GM19372 (cell line): ENCODE data around the gene DOK7.
A peak's percentile ranks its signal among the peaks of the same experiment; 100 is the strongest.

Experiments
- ATAC-seq: cut with Tn5 transposase; IDR thresholded peaks from one replicate; pipeline ENCODE4 v1.9.1; 2021; ENCODE audit warnings: mild to moderate bottlenecking, low read depth, moderate library complexity; ENCODE audit not compliant: unreplicated experiment

The DOK7 gene

GRCh38 chr4:3461515-3462291 is 1.4 kb upstream of the DOK7 start:
- peak; percentile 54 for ATAC-seq

DNA sequence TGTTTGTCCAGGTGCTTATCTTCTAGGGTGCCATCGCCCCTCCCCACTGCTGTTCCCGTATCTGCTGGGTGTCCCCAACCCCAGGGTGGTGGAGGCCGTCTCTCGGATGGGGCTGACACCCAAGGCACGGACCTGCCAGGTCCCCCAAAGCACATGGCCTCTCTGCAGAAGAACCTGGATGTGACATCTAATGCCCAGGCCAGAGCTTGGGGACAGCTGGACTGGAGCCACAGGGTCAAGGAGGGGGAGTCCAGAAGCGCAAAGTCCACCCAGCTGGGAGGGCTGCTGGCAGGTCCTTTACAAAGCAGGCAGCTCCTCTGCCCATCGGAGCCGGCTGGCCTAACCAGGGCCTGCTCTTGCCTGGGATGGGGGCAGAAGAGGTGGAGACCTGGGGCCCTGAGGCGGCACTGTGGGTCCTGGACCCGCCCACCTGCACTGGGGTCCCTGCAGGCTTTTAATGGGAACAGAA is 751 bp upstream of the DOK7 start:
- no peak for ATAC-seq

DNA sequence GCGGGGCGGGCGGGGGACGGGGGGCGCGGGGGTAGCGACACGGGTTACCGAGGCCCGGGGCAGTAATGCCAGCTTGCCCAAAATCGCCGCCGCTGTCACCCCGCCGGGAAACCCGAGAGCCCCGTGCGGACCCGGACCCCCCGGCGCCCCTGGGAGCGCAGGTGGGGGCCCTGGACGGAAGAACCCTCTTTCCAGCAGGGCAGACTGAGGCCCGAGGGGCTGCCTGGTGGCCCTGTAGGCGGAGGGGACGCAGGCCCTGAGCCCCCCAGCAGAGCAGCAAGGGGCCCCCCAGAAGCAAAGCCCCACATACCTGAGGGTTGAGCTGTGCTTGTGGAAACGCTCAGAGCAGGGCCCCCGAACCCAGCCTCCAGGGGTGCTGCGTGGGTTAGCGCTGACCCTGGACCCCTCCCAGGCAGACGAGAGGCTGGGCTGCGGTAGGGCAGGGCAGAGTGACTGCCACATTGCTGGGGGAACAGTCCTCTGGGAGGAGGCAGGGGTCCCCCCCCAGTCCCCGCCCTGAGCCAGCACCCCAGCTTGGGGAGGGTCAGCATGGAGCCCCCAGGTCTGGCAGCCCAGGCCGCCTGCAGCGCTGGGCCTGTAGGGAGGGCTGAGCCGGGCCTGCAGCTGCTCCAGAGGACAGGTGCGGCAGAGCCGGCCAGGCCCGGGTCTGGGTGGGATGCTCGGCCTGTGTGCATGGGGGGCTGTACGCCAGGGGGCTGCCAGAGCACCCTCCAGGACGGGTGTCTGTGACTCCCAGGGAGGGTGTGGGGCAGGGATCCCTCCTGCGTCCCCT is 646 bp downstream of the DOK7 start:
- ATAC-seq = no peak

GRCh38 chr4:3464349-3464905 is 1.3 kb downstream of the DOK7 start:
- ATAC-seq = no peak

- no peak for ATAC-seq
Observed at GRCh38 chr4:3464911-3465697, 2.0 kb downstream of the DOK7 start.

GRCh38 chr4:3465698-3466671 is 2.9 kb downstream of the DOK7 start:
- no peak for ATAC-seq

DNA sequence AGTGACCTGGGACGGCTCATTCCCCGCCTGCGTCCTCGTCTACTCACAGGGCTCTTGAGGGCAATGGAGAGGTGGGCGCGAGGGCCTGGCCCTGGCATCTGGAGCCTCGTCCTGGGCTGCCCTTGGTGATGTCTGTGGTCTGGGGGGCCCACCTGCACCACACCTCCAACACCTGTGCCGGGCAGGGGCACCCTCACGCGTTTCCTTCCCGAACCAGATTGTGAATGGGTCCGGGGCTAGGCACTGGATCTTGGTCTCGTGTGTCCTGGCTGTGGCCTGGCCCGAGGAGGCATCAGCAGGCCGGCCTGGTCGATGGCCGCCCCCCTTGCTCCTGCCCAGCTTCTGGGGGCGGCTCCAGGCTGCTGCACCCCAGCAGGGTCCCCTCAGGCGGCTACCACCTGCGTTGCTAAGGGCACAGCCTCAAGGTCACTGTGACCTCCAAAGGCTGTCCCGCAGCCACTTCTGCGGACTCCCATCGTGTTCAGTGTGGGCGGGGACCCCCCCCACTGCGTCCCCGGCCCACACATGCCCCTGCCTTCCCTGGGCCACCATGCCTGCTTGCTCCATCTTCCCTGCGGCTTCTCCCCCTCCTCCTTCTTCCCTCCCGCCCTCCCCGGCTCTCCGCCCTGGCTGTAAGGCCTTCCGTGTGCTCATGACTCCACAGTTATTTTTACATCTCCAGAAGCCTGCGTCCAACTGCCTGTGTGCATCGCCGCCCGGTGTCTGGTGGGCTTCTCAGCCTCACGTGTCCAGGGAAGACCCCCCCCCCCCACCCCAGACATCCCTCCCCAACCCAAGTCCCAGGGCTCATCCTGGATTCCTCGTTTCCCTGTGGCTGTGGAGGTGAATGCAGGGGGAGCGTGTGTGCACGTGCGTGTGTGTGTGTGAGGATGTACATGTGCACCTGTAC is 3.8 kb downstream of the DOK7 start:
- no peak for ATAC-seq

- no peak for ATAC-seq
Observed at GRCh38 chr4:3467601-3468031, 4.5 kb downstream of the DOK7 start.

- no peak for ATAC-seq
Observed at GRCh38 chr4:3468154-3468553, 5.0 kb downstream of the DOK7 start.

DNA sequence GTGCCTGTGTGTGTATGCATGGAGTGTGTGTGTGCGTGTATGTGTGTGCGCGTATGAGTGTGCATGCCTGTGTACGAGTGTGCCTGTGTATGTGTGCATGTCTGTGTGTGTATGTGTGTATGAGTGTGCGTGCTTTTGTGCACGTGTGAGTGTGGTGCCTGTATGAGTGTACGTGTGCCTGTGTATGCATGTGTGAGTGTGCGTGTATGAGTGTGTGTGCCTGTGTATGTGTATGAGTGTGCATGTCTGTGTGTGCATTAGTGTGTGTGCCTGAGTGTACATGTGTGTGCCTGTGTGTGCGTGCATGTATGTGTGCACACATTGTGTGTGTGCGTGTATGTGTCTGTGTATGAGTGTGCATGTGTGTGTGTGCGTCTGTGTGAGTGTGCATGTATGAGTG is 5.7 kb downstream of the DOK7 start:
- ATAC-seq = no peak

DNA sequence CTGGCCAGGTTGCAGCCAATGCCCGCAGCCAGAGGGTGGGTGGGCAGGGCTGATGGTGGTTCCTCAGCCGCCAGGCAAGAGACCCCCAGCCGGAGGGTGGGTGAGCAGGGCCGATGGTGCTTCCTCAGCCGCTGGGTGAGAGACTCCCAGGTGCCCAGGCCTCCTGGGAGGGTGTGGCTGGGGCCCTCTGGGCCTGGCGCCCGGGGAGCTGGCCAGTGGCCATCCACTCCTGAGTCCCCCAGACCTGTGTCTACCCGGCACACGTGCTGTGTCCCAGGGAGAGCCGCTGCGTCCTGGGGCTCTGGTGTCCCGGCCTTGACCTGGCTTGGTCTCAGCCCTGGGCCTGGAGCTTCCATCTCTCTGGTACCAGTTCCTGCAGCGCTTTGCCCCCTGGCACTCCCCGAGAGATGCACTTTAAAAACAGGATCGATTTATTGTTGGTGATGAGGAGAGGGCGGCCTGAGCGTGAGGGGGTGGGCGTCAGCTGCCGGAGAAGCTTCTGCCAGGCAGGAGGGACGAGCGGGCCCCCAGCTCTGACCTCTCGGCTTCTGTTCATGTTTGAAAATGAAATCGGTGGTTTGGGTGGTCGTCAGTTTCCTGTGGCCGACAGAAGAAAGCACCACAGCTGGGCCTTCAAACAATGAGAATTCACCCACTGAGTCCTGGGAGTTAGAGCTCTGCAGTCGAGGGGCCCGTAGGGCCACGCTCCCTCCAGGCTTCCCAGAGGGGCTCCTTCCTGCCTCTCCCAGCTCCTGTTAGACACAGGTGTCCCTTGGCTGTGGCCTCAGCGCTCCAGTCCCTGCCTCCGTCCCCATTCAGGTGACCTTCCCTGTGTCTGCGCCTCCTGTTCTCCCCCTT is 6.5 kb downstream of the DOK7 start:
- ATAC-seq = no peak

GRCh38 chr4:3470244-3471097 is 7.4 kb downstream of the DOK7 start:
- ATAC-seq = no peak

DNA sequence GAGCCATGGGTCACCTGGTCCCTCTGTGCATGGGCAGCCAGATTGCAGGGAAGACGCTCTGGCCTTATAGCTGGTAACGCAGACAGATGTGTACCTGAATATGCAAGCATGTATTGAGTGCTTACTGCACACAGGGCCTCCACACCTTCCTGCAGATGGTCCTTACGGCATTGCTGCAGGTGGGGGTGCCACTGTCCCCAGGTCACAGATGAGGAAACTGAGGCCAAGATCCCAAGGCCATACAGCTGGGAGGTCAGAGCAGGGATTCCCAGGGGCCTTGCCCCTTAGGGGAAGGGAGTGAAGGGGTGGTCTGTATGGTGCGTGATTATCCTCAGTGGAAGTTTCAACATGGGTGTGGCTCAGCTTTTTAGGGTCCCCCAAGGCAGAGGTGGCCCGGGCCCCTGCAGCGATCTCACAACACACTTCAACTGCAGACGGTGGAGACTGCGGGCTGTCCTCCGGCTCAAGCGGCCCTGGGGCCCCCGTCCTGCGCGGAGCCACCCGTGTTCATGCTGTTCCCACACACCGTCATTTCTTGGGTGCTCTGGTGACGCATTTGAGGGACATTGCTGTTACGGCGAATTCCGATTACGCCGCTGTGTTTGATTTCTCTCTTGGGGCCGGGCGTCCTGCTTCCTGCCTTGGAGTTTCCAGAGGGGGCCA is 8.1 kb downstream of the DOK7 start:
- ATAC-seq = no peak

DNA sequence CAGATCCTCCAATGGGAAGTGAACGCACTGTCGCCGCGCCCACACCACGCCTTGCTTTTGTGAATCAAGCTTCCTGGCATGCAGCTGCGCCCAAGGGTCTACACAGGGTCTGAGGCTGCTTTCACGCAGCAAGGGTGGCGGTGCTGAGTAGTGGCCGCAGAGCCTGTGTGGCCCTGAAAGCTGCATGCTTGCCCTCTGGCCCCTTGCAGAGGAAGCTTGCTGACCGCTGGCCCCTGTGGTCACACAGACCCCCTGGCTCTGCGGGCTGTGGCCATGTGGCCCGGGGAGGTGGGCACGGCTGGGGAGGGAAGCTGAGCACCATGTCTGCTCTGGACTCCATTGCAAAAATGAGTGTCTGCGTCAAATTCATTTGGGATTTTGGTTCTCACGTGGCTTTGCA is 8.8 kb downstream of the DOK7 start:
- ATAC-seq = no peak

- ATAC-seq = no peak
Observed at GRCh38 chr4:3472411-3473141, 9.5 kb downstream of the DOK7 start.
